Measurements from ENCODE around the gene GK. TPM values are rescaled to one million over a fixed set of nuclear protein-coding genes. Genes with fewer than 3 reads are reported as not detected.
"Not testable (repeated sequence)": the region's sequence is repeated elsewhere in the genome, so short reads cannot be mapped to it uniquely, and the experiment has no call there.

Gene GK
- total RNA-seq, 2 donors from 2014 or later: 8.1 to 9.6 TPM

DNA sequence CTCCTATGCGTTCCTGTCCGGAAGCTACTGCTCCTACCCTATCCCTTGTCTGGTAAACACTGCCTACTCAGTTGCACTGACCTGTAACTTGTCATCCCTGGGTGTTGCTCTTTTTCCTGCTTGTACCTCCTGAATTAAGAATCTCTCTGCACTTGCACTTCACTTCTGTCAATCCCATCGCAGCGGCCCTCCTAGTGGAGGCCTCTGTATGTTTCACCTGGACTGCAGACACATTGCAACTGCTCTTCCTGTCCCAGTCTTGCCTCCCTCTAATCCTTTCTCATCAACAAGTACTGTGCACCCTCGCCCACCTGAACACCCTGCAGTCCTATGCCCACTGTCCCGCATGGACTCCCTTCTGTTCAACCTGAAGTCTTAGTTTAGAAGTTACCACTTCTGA lies 8.0 kb downstream of the GK start:
- H3K4me1 Mint-ChIP-seq: peaks cover 5% of the 10 kb centered on the region
- peaks cover 2% of the 10 kb centered on the region for H3K36me3 Mint-ChIP-seq (ENCODE audit: low read depth)
- peak overlapping the region; percentile 83 for H3K27ac Mint-ChIP-seq
- DNase-seq (no peak), ATAC-seq (no peak)
- H3K4me3 Mint-ChIP-seq: no peak overlapping the region
- no peaks in the 10 kb centered on the region for H3K27me3 Mint-ChIP-seq
- H3K9me3 ChIP-seq (ENCODE audit: control insufficient read depth, low read length, poor library complexity, severe bottlenecking): no peaks in the 10 kb centered on the region

DNA sequence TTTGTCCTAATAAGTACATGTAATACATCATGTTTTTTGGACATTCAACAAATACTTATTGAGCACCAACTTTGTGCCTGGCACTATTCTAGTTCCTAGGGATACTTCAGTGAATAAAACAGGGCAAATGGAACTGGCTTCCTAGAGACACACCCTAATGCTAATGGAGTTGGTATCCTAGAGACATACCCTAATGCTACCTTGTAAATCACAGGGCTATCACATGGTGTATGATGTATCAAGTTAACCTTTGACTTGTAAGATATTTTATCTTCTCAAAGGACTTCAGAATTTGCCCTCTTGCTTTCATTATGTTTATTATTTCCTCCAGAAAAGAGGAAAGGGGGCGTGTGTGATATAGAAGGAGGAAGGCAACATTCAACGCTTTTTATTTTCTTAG lies 10.1 kb downstream of the GK start:
- ATAC-seq (no peak), DNase-seq (no peak)
- no peak overlapping the region for H3K27ac Mint-ChIP-seq
- no peaks in the 10 kb centered on the region for H3K27me3 Mint-ChIP-seq
- H3K4me1 Mint-ChIP-seq: peaks cover 3% of the 10 kb centered on the region
- no peaks in the 10 kb centered on the region for H3K9me3 ChIP-seq (ENCODE audit: control insufficient read depth, low read length, poor library complexity, severe bottlenecking)
- peaks cover 2% of the 10 kb centered on the region for H3K36me3 Mint-ChIP-seq (ENCODE audit: low read depth)
- H3K4me3 Mint-ChIP-seq: no peak overlapping the region

DNA sequence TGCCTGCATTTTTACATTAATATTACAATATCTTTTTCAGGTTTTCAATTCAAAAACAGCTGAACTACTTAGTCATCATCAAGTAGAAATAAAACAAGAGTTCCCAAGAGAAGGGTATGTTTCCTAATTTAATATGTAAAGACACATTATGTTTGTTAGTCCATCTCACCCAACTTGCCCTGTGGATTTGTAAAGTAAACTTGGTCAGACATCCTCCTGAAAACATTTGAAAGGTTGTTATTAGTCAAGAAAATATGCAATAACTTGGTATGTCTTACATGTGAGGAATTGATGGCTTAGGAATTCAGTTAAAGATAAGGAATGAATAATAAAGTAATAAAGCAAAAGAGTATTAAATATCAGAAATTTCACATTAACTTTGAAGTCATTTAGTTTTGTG lies 12.2 kb downstream of the GK start:
- DNase-seq (no peak), ATAC-seq (no peak)
- Mint-ChIP-seq H3K27me3 (no peaks in the 10 kb centered on the region), H3K4me3 (no peak overlapping the region), H3K36me3 (ENCODE audit: low read depth) (peaks cover 8% of the 10 kb centered on the region), H3K4me1 (no peaks in the 10 kb centered on the region), H3K27ac (no peak overlapping the region)
- no peaks in the 10 kb centered on the region for H3K9me3 ChIP-seq (ENCODE audit: control insufficient read depth, low read length, poor library complexity, severe bottlenecking)

- Mint-ChIP-seq H3K4me1 (no peaks in the 10 kb centered on the region), H3K27me3 (no peaks in the 10 kb centered on the region), H3K27ac (no peak overlapping the region), H3K4me3 (no peak overlapping the region), H3K36me3 (ENCODE audit: low read depth) (peaks cover 7% of the 10 kb centered on the region)
- H3K9me3 ChIP-seq (ENCODE audit: control insufficient read depth, low read length, poor library complexity, severe bottlenecking): no peaks in the 10 kb centered on the region
- DNase-seq (no peak), ATAC-seq (no peak)
Measured at GRCh38 chrX:30666094-30666493, 12.9 kb downstream of the GK start.

GRCh38 chrX:30668581-30668980 lies 15.4 kb downstream of the GK start:
- H3K4me3 Mint-ChIP-seq: no peak overlapping the region
- DNase-seq: no peak
- H3K27ac Mint-ChIP-seq: no peak overlapping the region
- H3K9me3 ChIP-seq (ENCODE audit: control insufficient read depth, low read length, poor library complexity, severe bottlenecking): no peaks in the 10 kb centered on the region
- no peaks in the 10 kb centered on the region for H3K4me1 Mint-ChIP-seq
- peaks cover 6% of the 10 kb centered on the region for H3K36me3 Mint-ChIP-seq (ENCODE audit: low read depth)
- no peaks in the 10 kb centered on the region for H3K27me3 Mint-ChIP-seq
- ATAC-seq: no peak

- not testable (repeated sequence) for DNase-seq; H3K4me1 Mint-ChIP-seq; H3K4me3 Mint-ChIP-seq; H3K9me3 ChIP-seq (ENCODE audit: control insufficient read depth, low read length, poor library complexity, severe bottlenecking); H3K36me3 Mint-ChIP-seq (ENCODE audit: low read depth); ATAC-seq; H3K27ac Mint-ChIP-seq; H3K27me3 Mint-ChIP-seq
Measured at GRCh38 chrX:30671189-30671588, 18.0 kb downstream of the GK start.

DNA sequence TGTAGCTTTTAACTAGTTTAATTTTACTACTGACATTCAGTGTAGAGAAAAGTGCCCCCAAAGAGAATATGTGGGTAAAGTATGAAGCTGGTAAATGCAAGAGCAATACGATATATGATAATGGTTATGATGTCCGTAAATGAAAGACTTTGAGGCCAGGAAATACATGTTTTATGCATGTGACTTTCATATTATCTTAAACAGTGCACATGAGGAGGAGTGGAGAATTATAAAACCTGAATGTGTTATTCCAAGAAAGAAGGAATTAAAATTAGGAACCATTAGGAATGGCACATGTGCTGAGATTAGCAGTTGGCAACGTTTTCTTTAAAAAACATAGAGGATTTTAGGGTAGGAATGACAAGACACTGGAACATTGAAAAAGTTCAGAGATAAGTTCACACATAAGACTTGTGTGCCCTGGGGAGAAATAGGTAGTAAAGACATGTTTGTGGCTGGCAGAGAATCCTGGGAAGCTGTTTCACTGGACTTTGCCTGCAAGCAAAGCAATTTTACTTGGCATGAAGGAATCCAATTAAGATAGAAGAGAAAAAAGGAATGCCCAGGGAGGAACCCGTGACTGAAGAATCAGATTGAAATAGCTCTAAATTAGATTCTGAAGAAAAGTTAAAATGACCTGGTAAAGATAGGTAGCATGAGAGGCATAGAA lies 20.0 kb downstream of the GK start:
- no peak for ATAC-seq
- H3K4me3 Mint-ChIP-seq: no peak overlapping the region
- no peak for DNase-seq

DNA sequence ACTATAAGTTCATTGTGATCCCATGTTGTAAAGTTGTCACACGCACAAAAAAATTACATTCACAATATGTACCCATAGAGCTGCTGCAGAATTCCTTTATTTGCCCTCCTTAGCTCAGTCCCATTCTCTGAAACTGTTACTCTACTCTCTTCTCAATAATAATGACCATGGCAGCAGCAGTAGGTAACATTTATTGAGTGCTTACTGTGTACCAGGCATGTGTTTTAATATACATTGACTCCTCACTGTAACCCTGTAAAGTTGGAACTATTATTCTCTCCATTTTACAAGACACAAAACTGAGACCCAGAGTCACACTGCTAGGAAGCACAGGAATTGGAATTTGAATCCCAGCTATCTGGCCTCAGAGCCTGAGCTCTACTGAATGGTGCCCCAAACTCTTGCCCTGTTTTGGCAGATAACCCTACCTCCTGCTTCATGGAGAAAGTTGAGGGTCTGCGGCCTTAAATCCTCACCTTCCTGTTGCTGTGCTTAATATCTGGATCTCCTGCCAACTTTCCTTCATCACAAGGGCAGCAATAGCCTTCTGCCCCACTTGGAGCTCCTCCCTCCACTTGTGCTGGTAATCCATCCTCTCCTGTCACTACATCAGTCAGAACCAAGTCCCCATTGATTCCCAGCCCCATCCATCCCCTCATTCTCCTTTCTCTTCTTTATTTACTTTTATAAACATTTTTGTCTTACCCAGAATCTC lies 20.8 kb downstream of the GK start:
- ATAC-seq (no peak), DNase-seq (no peak)
- H3K36me3 Mint-ChIP-seq (ENCODE audit: low read depth): no peaks in the 10 kb centered on the region
- H3K4me3 Mint-ChIP-seq: no peak overlapping the region
- no peak overlapping the region for H3K27ac Mint-ChIP-seq
- H3K27me3 Mint-ChIP-seq: no peaks in the 10 kb centered on the region
- H3K9me3 ChIP-seq (ENCODE audit: control insufficient read depth, low read length, poor library complexity, severe bottlenecking): no peaks in the 10 kb centered on the region
- H3K4me1 Mint-ChIP-seq: no peaks in the 10 kb centered on the region

More for the DNA sequence above, 20.0 kb downstream of the GK start:
- H3K27me3 Mint-ChIP-seq: no peaks in the 10 kb centered on the region
- H3K4me1 Mint-ChIP-seq: no peaks in the 10 kb centered on the region
- H3K27ac Mint-ChIP-seq: no peak overlapping the region
- no peaks in the 10 kb centered on the region for H3K9me3 ChIP-seq (ENCODE audit: control insufficient read depth, low read length, poor library complexity, severe bottlenecking)
- peaks cover 6% of the 10 kb centered on the region for H3K36me3 Mint-ChIP-seq (ENCODE audit: low read depth)

DNA sequence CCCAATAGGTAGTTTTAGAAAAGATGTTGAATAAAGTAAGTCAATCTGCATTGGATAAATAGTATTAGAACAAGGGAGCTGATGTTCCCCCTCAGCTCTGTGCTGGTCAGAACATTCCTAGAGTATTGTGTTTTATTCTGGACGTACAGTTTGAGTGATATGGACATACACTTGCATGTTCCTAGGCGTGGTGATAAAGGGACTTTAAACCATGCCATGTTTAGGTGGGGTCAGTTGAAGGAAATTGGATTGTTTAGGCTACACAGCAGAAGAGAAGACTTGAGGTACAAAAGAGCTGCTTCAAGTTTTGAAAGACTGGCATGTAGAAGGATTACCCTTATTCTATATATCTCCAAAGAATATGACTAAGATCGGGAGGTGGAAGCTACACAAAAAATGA lies 21.6 kb downstream of the GK start:
- Mint-ChIP-seq H3K4me1 (no peaks in the 10 kb centered on the region), H3K27me3 (no peaks in the 10 kb centered on the region), H3K4me3 (no peak overlapping the region), H3K36me3 (ENCODE audit: low read depth) (no peaks in the 10 kb centered on the region), H3K27ac (no peak overlapping the region)
- DNase-seq (no peak), ATAC-seq (no peak)
- no peaks in the 10 kb centered on the region for H3K9me3 ChIP-seq (ENCODE audit: control insufficient read depth, low read length, poor library complexity, severe bottlenecking)

DNA sequence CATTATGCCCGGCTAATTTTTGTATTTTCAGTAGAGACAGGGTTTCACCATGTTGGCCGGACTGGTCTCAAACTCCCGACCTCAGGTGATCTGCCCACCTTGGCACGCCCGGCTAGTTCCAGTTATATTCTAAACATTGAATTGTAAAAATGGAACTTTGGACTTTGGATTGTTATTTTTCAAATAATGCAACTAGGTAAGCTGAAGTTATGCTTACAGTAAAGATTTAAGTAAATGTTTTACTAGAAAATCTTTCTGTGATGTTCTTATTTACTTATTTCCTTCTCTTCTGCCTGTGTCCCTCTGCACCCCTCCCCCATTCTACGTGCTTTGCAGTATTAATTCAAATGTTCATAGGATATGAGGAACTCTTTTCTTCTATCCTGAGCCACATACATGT lies 26.1 kb downstream of the GK start:
- Mint-ChIP-seq H3K27ac (no peak overlapping the region), H3K27me3 (no peaks in the 10 kb centered on the region), H3K4me3 (no peak overlapping the region), H3K36me3 (ENCODE audit: low read depth) (no peaks in the 10 kb centered on the region), H3K4me1 (peaks cover 2% of the 10 kb centered on the region)
- H3K9me3 ChIP-seq (ENCODE audit: control insufficient read depth, low read length, poor library complexity, severe bottlenecking): no peaks in the 10 kb centered on the region
- ATAC-seq (no peak), DNase-seq (no peak)

DNA sequence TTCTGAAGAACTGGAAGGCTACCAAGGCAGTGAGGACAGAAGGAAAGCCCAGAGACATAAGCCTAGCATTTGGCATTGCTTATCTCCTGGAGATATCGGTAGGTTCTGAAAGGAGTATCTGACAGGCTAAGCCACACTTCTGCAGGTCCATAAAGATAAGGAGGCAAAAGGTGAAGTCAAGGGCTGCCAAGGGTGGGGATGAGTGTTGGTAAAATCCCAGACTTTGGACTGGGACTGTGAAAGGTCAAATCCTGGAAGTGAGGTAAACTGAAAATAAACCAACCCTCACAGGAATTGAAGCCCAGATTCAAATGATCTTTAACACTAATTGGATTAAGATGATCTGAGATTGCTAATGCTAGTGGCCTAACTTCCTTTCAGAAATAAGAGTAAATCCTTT lies 27.4 kb downstream of the GK start:
- H3K36me3 Mint-ChIP-seq (ENCODE audit: low read depth): no peaks in the 10 kb centered on the region
- H3K4me3 Mint-ChIP-seq: no peak overlapping the region
- ATAC-seq: no peak

GRCh38 chrX:30688641-30689040 lies 35.4 kb downstream of the GK start:
- no peaks in the 10 kb centered on the region for H3K9me3 ChIP-seq (ENCODE audit: control insufficient read depth, low read length, poor library complexity, severe bottlenecking)
- ATAC-seq: no peak
- Mint-ChIP-seq H3K27ac (no peak overlapping the region), H3K36me3 (ENCODE audit: low read depth) (peaks cover 2% of the 10 kb centered on the region), H3K27me3 (no peaks in the 10 kb centered on the region), H3K4me3 (no peak overlapping the region), H3K4me1 (peaks cover 2% of the 10 kb centered on the region)
- DNase-seq: no peak

More for the DNA sequence above, 27.4 kb downstream of the GK start:
- Mint-ChIP-seq H3K4me1 (peaks cover 2% of the 10 kb centered on the region), H3K27me3 (no peaks in the 10 kb centered on the region), H3K27ac (no peak overlapping the region)
- no peaks in the 10 kb centered on the region for H3K9me3 ChIP-seq (ENCODE audit: control insufficient read depth, low read length, poor library complexity, severe bottlenecking)
- no peak for DNase-seq

- H3K4me1 Mint-ChIP-seq: peaks cover 2% of the 10 kb centered on the region
- peaks cover 2% of the 10 kb centered on the region for H3K36me3 Mint-ChIP-seq (ENCODE audit: low read depth)
- H3K27me3 Mint-ChIP-seq: no peaks in the 10 kb centered on the region
Measured at GRCh38 chrX:30689116-30689515, 35.9 kb downstream of the GK start.

GRCh38 chrX:30690330-30690729 lies 37.1 kb downstream of the GK start:
- Mint-ChIP-seq H3K4me1 (peaks cover 2% of the 10 kb centered on the region), H3K27me3 (no peaks in the 10 kb centered on the region), H3K27ac (no peak overlapping the region), H3K4me3 (no peak overlapping the region), H3K36me3 (ENCODE audit: low read depth) (peaks cover 2% of the 10 kb centered on the region)
- no peaks in the 10 kb centered on the region for H3K9me3 ChIP-seq (ENCODE audit: control insufficient read depth, low read length, poor library complexity, severe bottlenecking)
- DNase-seq: no peak
- ATAC-seq: no peak

More at GRCh38 chrX:30689116-30689515, 35.9 kb downstream of the GK start:
- Mint-ChIP-seq H3K27ac (no peak overlapping the region), H3K4me3 (no peak overlapping the region)
- H3K9me3 ChIP-seq (ENCODE audit: control insufficient read depth, low read length, poor library complexity, severe bottlenecking): no peaks in the 10 kb centered on the region
- DNase-seq (no peak), ATAC-seq (no peak)

Measured in T-helper 17 cell (primary cell).